ENCODE results near the gene GEMIN5.
A peak's percentile ranks its signal among the peaks of the same experiment; 100 is the strongest.
"Not testable (repeated sequence)": the region's sequence is repeated elsewhere in the genome, so short reads cannot be mapped to it uniquely, and the experiment has no call there.

The GEMIN5 gene

GRCh38 chr5:154943527-154943926, 5.5 kb upstream of the GEMIN5 start:
- no peak for DNase-seq

DNA sequence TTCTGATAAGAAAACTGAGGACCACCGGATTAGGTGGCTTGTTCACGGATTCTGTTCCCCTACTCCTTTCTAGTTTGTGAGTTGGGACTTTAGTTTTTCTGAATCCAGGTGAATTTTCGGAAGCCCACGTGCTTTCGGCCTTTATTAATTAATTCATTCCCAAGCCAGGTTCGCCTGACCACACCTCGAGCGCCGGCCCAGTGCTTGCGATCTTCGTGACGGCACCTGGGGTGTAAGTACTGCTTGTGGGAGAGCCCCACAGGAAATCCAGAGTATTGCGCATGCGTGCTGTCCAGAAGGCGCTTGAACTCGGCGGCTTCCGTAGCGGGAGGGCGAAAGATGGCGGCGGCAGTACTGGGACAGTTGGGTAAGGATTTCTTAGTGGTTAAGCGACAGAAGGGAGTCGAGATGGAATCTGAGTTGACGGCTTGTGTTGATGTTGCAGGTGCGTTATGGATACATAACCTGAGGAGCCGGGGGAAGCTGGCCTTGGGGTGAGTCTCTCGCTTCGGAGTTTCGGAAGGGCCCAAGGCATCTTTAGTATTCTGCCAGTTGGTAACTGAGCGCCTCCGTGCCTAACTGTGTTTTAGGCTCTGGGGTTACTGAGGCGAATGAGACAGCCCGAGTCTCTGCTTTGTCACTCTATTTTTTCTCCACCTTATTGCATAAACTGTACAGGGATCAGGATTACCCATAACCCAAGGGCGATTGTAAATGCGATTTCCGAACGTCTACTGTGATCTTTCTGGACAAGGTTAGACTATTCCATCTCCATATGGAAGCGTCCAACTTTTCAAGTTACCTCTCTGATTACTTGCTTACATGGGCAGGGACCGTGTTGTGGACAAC, 3.0 kb upstream of the GEMIN5 start, which contains the start of gene MRPL22:
Gene MRPL22, plus strand, starts transcription at position 302 of the 849 bp plus-strand sequence. Its CDS starts 38 bp downstream, at position 340.
- DNase-seq: peak; percentile 75

GRCh38 chr5:154940375-154940771, 2.4 kb upstream of the GEMIN5 start:
- no peak for DNase-seq

GRCh38 chr5:154939387-154939786, 1.4 kb upstream of the GEMIN5 start:
- not testable (repeated sequence) for DNase-seq

DNA sequence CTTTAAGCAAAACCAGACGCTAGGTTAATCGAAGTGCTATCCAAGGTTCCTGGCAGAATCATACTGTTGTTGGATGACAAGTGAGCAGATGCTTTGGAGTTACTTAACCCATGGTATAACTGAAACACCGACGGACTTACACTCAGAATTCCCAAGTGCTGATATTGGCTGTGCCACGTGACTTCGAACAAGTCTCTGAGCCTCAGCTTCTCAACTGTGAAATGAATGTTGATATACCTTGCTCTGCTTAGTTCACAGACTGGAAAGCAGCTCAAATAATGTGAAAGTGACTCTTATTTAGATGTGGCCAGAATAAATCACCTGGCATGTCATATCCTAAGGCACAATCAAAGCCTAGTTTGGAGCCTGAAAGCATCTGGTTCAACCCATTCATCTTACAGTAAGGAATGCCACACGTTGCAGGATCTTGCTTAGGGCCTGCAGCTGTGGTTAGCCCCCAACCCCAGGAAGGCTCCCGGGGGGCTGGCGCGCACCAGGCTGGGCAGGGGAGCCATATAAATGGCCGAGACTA, 759 bp downstream of the GEMIN5 start:
- DNase-seq: no peak

- no peak for DNase-seq
Observed at GRCh38 chr5:154934881-154935280, 3.1 kb downstream of the GEMIN5 start.

- DNase-seq: no peak
Observed at GRCh38 chr5:154933537-154933936, 4.5 kb downstream of the GEMIN5 start.

- no peak for DNase-seq
Observed at GRCh38 chr5:154923441-154924430, 14.3 kb downstream of the GEMIN5 start.

- no peak for DNase-seq
Observed at GRCh38 chr5:154917757-154918156, 20.3 kb downstream of the GEMIN5 start.

DNA sequence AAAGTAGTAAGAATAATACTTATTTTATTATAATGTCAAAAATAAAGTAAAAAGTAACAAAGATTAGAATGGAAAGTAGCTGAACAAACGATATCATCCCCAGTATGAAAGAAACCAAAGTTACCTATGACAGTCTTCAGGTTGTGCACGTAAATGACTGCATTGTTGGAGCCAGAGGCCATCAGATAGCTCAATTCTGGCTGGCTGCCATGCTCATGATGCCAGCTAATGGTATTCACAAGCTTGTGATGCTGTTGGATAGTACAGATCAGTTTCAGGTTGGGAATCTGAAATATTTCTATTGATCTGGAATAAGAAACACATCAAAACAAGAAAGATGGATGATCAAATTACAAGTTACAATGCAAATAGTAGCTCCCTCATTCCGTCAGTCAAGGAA, 21.1 kb downstream of the GEMIN5 start:
- DNase-seq: no peak

- DNase-seq: not testable (repeated sequence)
Observed at GRCh38 chr5:154905601-154906000, 32.4 kb downstream of the GEMIN5 start.

- no peak for DNase-seq
Observed at GRCh38 chr5:154901913-154902312, 36.1 kb downstream of the GEMIN5 start.

GRCh38 chr5:154901276-154901675, 36.7 kb downstream of the GEMIN5 start:
- no peak for DNase-seq

DNA sequence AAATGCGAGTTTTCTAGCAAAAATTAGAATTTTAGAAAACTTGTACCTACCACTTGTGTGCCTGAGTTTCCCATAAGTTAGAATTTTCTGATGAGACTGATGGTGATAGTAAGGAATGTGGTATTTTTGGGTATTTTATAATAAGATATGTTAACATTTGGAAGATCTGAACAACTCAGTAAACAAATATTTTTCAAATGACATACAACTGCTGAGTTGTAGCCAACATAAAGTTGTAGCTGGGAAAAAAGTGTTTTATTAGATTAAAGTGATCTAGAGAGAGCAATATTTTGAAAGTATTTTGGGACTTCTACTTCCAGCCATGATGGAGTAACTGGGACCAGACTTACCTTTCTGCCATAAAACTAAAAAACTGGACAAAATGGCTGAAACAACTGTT, 37.9 kb downstream of the GEMIN5 start:
- no peak for DNase-seq

DNA sequence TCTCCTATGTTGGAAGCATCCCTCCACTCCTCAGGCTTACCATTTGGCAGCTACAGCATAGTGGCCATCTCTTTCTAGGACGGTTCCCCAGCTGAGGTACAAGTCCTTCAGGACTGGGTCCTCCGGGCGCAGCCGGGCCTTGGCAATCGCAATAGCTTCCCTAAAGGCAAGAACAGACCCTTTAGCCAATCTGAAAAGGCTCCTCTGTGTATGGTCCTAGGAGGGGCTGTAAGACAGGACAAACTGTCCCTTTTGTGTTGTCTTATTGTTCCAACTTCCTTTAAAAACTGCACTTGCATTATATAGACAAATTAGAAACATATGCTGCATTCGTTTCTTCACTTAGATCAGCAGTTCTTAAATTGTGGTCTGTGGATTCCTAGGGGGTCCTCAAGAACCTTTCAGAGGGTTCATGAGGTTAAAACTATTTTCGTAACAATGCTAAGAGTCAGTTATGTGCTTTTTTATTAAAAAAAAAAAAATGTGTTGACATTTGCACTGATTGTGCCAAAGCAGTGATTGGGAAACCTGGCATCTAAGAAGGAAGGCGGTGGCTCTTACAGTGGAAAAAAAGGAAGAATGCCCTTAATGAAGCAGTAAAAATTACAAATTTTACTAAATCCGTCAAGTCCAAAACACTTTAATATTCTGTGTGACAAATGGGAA, 38.7 kb downstream of the GEMIN5 start:
- DNase-seq: no peak

DNA sequence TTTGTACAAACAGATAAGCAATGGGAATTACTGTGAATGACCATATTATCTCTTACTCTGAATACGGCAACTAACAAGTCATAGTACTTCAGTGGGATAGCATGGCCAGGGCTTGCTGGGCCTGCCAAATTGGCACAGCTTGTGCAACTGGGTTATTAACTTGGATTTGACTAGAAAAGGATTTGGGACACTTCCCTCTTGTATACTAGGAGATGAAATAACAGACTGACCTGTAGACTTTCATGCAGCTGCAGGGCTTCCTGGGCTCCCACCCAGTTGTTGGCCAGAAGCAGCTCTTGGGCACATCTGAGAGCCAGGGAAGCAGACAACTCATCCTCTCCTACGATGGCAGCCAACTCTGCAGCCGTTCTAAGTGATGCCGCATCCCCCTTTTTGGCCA, 39.8 kb downstream of the GEMIN5 start:
- no peak for DNase-seq

GRCh38 chr5:154896562-154897165, 41.3 kb downstream of the GEMIN5 start:
- no peak for DNase-seq

DNA sequence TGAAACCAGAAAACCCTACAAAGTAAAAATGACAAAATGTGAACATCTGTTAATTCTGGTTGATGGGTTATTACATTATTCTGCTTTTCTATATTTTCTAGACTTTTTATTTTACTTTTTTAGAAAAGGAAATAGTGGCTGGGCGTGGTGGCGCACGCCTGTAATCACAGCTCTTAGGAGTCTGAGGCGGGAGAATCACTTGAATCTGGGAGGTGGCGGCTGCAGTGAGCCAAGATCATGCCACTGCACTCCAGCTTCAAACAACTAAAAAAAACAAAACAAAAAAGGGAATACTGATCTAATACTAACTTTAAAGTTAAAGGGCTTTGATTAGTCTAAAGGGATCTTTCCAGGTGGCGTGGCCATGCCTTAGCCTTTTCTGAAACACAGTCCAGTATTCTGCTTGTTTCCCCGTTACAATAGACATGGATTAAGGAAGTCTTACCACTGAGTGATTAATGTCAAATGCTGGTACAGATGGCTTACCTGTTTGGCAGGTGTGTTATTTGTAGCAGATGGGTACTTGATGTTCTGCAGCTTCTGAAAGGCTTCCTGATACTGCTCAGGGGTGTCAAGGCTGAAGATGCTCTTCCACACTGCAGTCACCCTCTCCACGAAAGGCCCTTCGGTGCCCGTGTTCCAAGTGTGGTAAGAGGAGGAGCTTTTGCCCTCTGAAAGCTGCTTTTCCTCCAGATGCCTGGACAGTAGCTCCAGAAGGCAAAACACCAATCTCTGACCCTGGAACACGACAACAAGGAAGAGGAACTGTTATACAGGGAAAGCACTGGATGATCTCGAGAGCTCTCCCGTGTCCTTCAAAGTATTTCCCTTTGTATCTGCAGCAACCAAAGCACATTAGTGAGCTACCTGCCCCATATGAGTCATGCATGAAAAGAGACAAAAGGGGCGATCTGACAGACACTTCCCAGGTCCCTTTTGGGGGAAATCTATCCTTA, 42.1 kb downstream of the GEMIN5 start:
- DNase-seq: no peak

GRCh38 chr5:154893381-154893780, 44.6 kb downstream of the GEMIN5 start:
- DNase-seq: no peak

DNA sequence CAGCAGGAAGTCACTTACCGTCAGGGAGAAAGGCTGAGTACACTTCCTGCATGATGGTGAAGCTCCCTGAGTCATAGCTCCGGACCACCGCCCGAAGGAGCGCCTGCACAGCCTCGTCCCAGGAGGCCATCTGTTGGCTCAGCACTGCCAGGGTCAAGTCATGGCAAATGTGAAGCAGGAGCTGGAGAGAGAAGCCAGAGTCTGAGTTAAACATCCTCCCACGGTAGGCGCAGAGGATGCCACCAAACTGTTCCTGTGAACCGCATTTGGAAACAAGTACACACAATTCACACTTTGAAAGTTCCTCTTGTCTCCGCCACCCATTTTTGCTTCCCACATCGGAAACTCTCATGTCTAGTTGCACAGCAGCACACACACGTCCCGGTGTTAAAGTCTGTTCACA, 45.6 kb downstream of the GEMIN5 start:
- no peak for DNase-seq

GRCh38 chr5:154885439-154885838, 52.6 kb downstream of the GEMIN5 start:
- no peak for DNase-seq

Measured in KG1 (cell line).